Subcutaneous adipose tissue (tissue), 4 donors: Measurements from ENCODE around the gene CAPZA3. TPM values are rescaled to one million over a fixed set of nuclear protein-coding genes. Genes with fewer than 3 reads are reported as not detected.

ENCODE experiments used
- CTCF ChIP-seq: fragments of 450-650 bp; IDR thresholded peaks from one replicate; pipeline ENCODE4 v1.5.1; 2016; ENCODE audit warnings: low read depth, mild to moderate bottlenecking, control low read depth, antibody characterized with exemption, moderate library complexity
- total RNA-seq, 4 donors: library from RNA; depleted of rRNA; stranded (reverse); fragments of >200 nt; gene quantifications; one replicate each; pipeline ENCODE4 v1.1.0, GENCODE V29; 2016

CAPZA3 gene
- total RNA-seq, 4 donors from 2014 or later: not detected

DNA sequence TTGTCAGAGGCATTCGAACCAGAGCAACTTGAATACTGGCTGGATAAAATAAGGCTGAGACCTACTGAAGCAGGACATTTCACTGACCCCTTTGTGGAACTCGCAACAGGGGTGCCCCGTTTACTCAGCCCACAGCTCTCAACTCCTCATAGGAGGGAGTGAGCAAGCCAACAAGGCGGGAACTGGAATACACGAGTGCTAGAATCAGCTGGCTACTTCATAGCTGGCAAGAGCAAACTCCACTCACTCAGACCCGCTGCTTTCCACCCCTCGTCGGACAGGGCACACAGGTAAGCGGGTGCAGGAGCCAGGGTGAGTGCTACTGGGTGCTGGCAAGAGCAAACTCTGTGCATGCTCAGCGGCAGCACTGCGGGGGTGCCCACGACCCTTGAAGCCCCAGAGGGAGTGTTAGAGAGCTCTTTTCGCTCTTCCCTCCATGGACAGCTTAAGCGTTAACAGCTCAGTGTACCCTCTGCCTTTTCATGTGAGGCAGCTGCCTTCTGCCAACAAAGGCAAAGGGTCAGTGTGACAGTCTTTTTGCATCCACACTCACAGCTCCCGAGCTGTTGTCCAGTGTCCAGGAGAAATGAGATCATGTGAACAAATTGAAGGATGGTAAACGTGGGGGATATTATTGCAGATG, 15.7 kb downstream of the CAPZA3 start:
- no peak for TF ChIP-seq CTCF

DNA sequence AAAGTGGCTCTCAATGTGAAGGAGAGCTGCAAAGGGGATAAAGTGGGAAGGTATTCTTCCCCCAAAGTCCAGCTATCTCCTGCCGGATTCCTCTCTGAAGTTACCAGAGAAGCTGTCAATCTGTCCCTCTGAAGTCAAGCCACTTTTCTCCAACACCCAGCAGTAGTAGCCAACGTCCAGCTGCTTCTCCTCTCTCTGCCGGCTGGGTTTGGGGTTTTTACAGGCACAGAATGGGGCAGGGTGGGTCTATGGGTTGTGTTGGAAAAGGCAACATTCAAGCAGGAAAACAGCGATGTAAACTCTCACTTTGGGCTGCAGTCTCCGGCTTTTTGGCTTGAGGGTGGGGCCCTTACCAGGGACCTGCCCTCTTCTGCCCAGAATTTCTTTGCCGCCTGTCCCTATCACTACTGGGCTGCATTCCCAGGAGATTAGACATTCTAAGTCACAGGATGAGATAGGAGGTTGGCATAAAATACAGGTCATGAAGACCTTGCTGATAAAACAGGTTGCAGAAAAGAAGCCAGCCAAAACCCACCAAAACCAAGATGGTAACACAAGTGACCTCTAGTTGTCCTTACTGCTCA, 16.3 kb downstream of the CAPZA3 start:
- no peak for TF ChIP-seq CTCF

- TF ChIP-seq CTCF: no peak
These were observed 17.4 kb downstream of the CAPZA3 start for GRCh38 chr12:18755341-18755740.

DNA sequence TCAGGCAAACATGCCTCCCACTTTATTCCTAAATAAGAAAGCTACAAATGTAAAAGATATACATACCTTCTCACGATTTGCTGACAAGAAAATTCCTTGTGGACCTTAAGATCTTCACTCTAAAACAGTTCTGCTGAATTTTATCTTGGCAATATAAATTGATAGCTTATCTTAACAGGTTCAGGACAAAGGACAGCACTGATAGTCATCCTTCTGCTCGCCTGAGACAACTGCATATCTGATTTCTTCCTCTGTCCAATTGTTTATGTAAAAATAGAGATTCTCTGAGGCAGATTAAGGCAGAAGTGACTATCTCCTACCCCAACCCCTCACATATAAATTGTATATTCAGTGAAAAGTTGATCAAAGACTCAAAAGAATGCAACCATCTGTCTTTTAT, 44.9 kb downstream of the CAPZA3 start:
- TF ChIP-seq CTCF: no peak

Other genes starting within 250 kb of the CAPZA3 start
- not detected for gene PLCZ1, start 107 bp upstream of the CAPZA3 start, total RNA-seq